ENCODE results near the gene CTNNA2. TPM values are rescaled to one million over a fixed set of nuclear protein-coding genes. Genes with fewer than 3 reads are reported as not detected.

CTNNA2 gene
- total RNA-seq, 6 experiments from 2014 or later, result 0.44 TPM; not detected in 5

GRCh38 chr2:80040226-80040625 lies 527.4 kb downstream of the CTNNA2 start:
- H3K36me3 ChIP-seq, result no peaks in the 10 kb centered on the region
- intact Hi-C loops (cut with DNase I), result no loop called here
- no peak overlapping the region for H3K4me3 ChIP-seq
- H3K27me3 ChIP-seq, result no peaks in the 10 kb centered on the region
- DNase-seq (no peak), ATAC-seq (no peak)
- H3K9me3 ChIP-seq, result no peaks in the 10 kb centered on the region
- no peak overlapping the region for H3K27ac ChIP-seq
- H3K4me1 ChIP-seq, result no peaks in the 10 kb centered on the region
- 72% methylated on average over 2 of the region's 2 CpGs for whole genome bisulfite sequencing (ENCODE audit: insufficient coverage, low coverage, low lambda C conversion rate, missing lambda C conversion rate)
- TF ChIP-seq POLR2A (IDR thresholded peaks at IDR 0.05) (no peak), CTCF (IDR thresholded peaks at IDR 0.05) (no peak)

DNA sequence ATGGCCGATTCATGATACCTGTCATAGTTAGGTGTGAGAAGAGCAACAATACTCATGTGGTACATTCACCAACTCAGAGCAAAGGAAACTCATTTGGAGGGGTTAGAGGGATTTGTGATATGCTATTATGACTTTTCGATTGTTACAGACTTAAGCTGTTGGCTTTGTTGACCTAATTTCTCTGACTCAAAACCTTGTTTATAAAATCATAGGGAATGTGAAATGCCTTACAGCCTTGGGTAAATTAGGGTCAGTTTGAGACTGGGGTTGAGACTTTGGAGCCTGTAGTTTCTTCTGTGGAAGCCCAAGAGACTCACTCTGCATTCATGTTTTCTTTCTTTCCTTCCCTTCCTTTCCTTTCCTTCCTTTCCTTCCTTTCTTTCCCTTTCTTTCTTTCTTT lies 529.8 kb downstream of the CTNNA2 start:
- TF ChIP-seq POLR2A (IDR thresholded peaks at IDR 0.05), result no peak
- H3K27ac ChIP-seq, result no peak overlapping the region
- no peaks in the 10 kb centered on the region for H3K36me3 ChIP-seq
- H3K27me3 ChIP-seq, result no peaks in the 10 kb centered on the region
- ATAC-seq, result no peak
- no peaks in the 10 kb centered on the region for H3K4me1 ChIP-seq
- DNase-seq, result no peak
- WGBS (ENCODE audit: insufficient coverage, low coverage, low lambda C conversion rate, missing lambda C conversion rate), result 38% methylated on average over 2 of the region's 2 CpGs
- no peaks in the 10 kb centered on the region for H3K9me3 ChIP-seq
- H3K4me3 ChIP-seq, result no peak overlapping the region
- intact Hi-C loops (cut with DNase I), result no loop called here

GRCh38 chr2:80048296-80048695 lies 535.4 kb downstream of the CTNNA2 start:
- H3K9me3 ChIP-seq, result no peaks in the 10 kb centered on the region
- H3K27me3 ChIP-seq, result no peaks in the 10 kb centered on the region
- no peak overlapping the region for H3K27ac ChIP-seq
- H3K4me3 ChIP-seq, result no peak overlapping the region
- DNase-seq, result no peak
- no peaks in the 10 kb centered on the region for H3K4me1 ChIP-seq
- ATAC-seq, result no peak
- 41% methylated on average over 2 of the region's 2 CpGs for WGBS (ENCODE audit: insufficient coverage, low coverage, low lambda C conversion rate, missing lambda C conversion rate)
- H3K36me3 ChIP-seq, result no peaks in the 10 kb centered on the region
- intact Hi-C loops (cut with DNase I), result no loop called here
- TF ChIP-seq POLR2A (IDR thresholded peaks at IDR 0.05) (no peak), CTCF (IDR thresholded peaks at IDR 0.05) (no peak)

GRCh38 chr2:80050246-80050645 lies 537.4 kb downstream of the CTNNA2 start:
- Histone ChIP-seq H3K27ac (no peak overlapping the region), H3K36me3 (no peaks in the 10 kb centered on the region), H3K9me3 (no peaks in the 10 kb centered on the region), H3K4me1 (no peaks in the 10 kb centered on the region), H3K27me3 (no peaks in the 10 kb centered on the region), H3K4me3 (no peak overlapping the region)
- 32% methylated on average over 6 of the region's 6 CpGs for WGBS (ENCODE audit: insufficient coverage, low coverage, low lambda C conversion rate, missing lambda C conversion rate)
- intact Hi-C loops (cut with DNase I), result no loop called here
- DNase-seq, result no peak
- TF ChIP-seq POLR2A (IDR thresholded peaks at IDR 0.05), result no peak
- no peak for TF ChIP-seq CTCF (IDR thresholded peaks at IDR 0.05)
- ATAC-seq, result no peak

DNA sequence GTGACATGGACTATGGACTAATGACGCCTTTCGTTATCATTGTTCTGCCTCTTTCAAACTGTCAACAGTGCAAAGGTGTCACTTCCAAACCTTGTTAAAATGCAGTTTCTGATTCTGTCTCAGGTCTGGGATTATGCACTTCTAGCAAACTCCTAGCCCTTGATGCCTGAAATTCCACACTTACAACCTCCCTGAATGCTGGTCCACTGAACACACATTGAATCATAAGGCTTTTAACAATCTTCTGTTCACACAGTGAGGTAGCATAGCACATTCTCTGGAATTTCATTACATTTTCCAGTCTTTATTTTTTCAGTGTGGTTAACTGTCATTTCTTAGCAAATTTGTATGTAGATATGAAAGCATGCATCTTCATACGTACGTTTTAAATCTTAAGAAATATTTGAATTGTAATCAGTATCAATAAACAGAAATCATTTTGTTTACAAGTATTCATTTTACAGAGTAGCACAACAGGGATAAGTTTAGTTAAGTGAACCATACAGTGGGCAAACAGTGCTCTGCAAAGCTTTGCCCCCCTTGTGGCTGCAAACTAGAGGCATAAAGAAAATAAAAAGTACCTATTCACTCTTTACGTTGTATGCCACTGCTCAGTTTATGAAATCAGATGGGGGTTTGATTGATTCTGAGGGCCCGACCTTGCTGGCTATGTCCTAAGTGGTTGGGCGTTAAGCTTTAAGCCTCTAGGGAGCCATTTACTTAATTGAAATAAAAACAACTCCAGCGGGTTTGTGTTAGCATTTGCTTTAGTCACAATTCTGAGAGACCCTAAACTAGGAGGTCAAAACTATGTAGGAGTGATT lies 540.9 kb downstream of the CTNNA2 start:
- Histone ChIP-seq H3K27me3 (no peaks in the 10 kb centered on the region), H3K36me3 (no peaks in the 10 kb centered on the region), H3K4me3 (no peak overlapping the region), H3K27ac (no peak overlapping the region), H3K9me3 (no peaks in the 10 kb centered on the region), H3K4me1 (no peaks in the 10 kb centered on the region)
- ATAC-seq (no peak), DNase-seq (no peak)
- TF ChIP-seq CTCF (IDR thresholded peaks at IDR 0.05) (no peak), POLR2A (IDR thresholded peaks at IDR 0.05) (no peak)
- WGBS (ENCODE audit: insufficient coverage, low coverage, low lambda C conversion rate, missing lambda C conversion rate), result 37% methylated on average over 8 of the region's 8 CpGs
- intact Hi-C loops (cut with DNase I), result no loop called here

Measured in right lobe of liver (tissue), 6 donors.